GM19324 (cell line): ENCODE data around the gene ENPP3.

Source experiments
- ATAC-seq: cut with Tn5 transposase; IDR thresholded peaks from one replicate; pipeline ENCODE4 v1.9.1; 2021; ENCODE audit warnings: mild to moderate bottlenecking, moderate library complexity; ENCODE audit not compliant: unreplicated experiment, low FRiP score

Gene ENPP3

DNA sequence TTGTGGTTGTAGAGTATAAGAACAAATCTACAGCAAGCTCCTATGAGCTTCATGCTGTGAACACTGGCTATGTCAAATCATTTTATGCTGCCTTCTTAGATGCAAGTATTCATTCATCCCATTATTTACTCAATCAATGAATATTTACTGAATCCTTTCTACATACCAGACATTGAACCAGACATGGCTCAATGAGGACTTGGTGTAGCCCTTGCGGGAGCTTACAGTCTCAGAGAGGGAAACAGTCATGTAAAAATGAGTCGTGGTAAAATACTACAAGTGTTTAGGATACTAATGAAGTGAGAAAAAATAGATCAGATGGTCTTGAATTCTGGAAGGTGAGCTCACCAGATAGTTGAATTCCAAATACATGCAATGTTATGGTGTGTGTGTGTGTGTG, 125.9 kb downstream of the ENPP3 start:
- no peak for ATAC-seq

GRCh38 chr6:131763749-131764148, 126.6 kb downstream of the ENPP3 start:
- ATAC-seq: no peak

DNA sequence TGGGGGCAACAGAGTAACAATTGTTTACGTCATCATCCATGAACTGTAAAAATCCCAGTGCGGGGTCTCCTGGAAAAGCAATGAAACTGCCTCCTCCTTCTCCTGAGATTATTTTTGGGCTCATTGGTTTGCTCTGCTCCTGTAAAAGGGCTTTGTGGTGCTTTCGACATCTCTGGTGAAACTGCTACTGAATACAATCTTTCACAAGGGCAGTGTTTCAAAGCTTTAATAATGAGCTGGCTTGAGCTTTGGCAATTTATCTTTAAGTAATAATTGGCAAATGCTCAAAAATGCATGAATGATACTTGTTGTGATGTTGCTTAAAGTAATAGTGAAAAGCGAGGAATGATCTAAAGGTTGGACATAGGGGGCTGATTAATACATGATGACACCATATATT, 127.2 kb downstream of the ENPP3 start:
- ATAC-seq: no peak

- ATAC-seq: no peak
Observed at GRCh38 chr6:131765081-131765803, 128.1 kb downstream of the ENPP3 start.

GRCh38 chr6:131765804-131766135, 128.7 kb downstream of the ENPP3 start:
- ATAC-seq: no peak

DNA sequence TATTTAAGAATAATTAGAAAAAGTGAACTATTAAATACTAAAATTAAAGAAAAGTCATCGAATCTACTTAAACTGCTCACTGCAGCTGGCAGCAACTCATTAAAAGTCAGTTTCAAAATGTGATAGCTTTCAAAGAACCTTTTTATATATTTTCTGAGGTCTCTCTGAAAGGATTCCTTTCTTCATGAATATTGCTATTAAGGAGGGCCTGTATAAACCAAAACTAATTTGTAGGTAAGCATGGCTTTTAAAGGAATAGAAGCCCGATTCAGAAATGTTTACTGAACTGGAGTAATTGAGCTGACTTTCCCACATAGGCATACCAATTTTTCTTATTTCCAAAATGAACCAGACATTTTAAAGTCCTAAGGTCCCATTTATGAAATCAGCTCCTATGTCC, 129.5 kb downstream of the ENPP3 start:
- ATAC-seq: no peak

DNA sequence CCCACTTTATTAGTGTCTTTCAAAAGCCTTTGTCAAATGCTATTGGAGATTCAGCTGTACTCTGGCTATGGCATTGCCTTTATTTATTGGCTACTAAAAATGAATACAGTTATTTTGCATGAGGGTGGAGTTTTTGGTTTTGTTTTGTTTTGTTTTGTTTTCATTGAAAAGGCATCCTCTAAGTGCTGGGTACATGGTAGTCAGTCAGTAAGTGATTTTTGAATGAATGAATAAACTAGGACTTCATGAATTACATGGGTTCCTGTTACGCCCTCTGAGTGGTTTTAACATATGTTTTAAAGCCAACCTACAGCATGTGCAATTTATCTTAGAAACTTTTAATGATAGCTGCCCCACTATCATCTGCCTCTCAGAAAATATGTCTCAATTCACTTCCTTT, 131.9 kb downstream of the ENPP3 start:
- no peak for ATAC-seq

DNA sequence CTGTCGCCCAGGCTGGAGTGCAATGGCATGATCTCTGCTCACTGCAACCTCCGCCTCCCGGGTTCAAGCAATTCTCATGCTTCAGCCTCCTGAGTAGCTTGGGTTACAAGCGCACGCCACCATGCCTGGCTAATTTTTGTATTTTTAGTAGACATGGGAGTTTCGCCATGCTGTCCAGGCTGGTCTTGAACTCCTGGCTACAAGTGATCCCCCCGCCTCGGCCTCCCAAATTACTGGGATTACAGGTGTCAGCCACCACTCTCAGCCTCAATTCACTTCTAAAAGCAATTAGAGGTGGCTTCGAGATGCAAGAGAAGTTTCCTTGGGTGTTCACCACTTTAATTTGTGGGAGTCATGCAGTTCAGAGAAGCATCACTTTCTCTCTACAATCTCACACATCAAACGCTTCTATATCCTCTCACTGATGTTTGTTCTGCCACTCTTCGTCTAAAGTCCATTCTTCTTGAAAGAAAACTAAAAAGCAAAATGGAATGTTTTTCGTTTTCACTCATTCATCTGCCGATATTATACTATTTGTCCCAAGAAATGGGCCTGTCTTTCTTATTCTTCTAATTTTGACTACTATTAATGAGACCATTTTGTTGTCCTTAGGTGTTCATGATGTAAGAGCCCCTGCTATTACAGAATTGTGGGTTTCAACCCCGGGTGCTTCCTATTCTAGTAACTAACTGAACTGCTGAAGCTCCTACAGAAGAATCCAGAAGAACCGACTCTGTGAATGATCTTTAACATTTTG, 132.5 kb downstream of the ENPP3 start:
- ATAC-seq: no peak

DNA sequence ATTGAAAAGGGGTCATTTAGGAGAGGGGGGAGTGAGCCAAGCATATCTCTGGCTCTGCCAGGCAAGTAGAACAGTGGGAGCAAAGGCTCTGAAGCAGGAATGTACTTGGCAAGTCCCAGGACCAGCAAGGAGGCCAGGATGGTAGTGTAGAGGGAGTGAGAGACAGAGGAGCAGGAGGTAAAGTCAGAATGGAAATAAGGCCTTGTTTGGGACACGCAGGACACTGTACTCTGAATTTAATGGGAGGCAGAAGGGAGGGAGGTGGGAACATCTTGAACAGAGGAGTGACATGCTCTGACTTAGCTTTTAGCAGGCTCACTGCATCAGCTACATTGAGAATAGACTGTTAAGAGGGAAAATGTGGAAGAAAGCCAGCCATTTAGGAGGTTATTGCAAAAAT, 133.7 kb downstream of the ENPP3 start:
- ATAC-seq: no peak

GRCh38 chr6:131773284-131773950, 136.3 kb downstream of the ENPP3 start:
- ATAC-seq: no peak

DNA sequence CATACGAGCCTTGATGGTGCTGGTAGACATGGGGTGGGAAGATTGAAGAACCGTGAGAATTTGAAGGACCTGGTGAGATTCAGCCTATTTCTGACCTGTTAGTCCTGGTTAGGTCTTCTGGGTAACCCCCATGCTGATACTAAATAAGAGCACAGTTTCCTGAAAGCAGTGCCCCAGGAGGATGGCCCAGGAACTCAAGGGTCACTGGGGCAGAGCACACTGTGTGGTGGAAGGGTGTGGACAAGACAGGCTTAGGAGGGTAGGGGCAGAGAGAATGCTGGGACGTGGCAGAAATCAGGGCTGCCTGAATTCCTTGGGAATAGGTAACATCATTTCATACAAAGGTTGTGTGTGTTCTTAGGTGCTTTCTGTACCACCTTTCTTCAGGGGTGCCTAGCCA, 138.8 kb downstream of the ENPP3 start:
- no peak for ATAC-seq

DNA sequence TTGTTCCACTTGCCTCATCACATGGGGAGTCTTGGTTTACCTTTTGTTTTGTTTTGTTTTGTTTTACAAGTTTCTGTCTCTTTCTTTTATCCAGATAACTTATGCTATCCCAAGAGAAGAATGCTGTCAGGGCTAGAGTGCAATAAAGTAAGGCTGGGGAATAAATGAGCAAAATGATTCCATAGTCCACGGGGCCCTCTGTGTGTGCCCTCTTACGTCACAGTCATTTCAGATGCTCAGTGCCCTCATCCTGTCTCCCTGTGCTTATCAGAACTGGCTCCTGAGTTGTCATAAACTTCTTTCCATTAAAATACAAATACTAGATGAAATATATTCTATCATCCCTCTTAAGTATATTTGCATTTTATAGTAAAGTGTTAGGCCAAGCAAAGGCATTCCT, 139.9 kb downstream of the ENPP3 start:
- ATAC-seq: no peak

DNA sequence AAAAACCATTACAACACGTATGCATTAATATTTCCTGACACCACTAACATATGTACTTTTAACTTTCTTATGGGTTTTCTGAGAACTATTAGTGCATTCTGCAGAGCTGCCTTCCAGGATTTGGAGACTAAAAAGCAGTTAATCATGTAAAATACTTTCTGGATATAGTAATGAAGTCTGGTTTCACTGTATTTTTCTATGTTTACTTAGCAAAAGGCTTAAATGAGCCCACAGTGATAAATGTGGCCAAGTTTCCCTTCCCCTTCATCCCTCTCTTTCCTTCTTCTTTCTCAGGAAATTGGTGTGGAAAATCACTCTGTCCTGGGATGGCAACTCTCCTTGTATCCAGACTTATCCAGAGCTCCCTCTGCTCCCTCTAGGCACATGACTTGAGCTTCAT, 141.1 kb downstream of the ENPP3 start:
- no peak for ATAC-seq

- ATAC-seq: no peak
Observed at GRCh38 chr6:131779304-131779703, 142.2 kb downstream of the ENPP3 start.

DNA sequence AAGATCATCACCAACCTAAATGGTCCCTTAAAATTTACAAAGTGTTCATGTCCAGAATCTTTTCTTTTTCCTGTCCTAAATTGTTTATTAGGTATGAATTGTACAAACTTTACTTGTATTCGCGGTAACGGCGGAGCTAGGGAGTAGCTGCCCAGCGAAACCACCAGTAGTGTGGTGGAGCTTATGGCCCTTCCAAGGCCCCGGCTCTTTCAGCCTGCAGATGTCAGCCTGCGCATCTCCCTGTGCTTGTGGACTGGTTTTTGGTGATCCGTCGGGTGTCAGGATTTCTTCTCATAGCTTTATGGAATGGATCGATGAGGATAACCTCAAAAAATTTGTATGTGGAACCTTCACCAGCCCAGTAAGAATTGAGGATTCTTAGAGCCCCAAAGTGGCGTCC, 143.5 kb downstream of the ENPP3 start:
- ATAC-seq: no peak

GRCh38 chr6:131781687-131782086, 144.6 kb downstream of the ENPP3 start:
- ATAC-seq: no peak

GRCh38 chr6:131782764-131783163, 145.7 kb downstream of the ENPP3 start:
- no peak for ATAC-seq

GRCh38 chr6:131784561-131784960, 147.5 kb downstream of the ENPP3 start:
- ATAC-seq: no peak

GRCh38 chr6:131787079-131787478, 150.0 kb downstream of the ENPP3 start:
- no peak for ATAC-seq

GRCh38 chr6:131787766-131788712, 150.9 kb downstream of the ENPP3 start:
- no peak for ATAC-seq

- ATAC-seq: no peak
Observed at GRCh38 chr6:131789219-131789618, 152.1 kb downstream of the ENPP3 start.
